DMS153 (cell line): Measurements from ENCODE around the gene TMEM186.
"Not testable (repeated sequence)": the region's sequence is repeated elsewhere in the genome, so short reads cannot be mapped to it uniquely, and the experiment has no call there.

Source experiments
- DNase-seq: peaks from one replicate; lab custom pipeline; 2025; lab: John Stamatoyannopoulos, UW

The TMEM186 gene

GRCh38 chr16:8774208-8774607, 23.2 kb downstream of the TMEM186 start:
- no peak for DNase-seq

GRCh38 chr16:8773537-8773936, 23.9 kb downstream of the TMEM186 start:
- no peak for DNase-seq

- no peak for DNase-seq
Observed at GRCh38 chr16:8768692-8769091, 28.7 kb downstream of the TMEM186 start.

GRCh38 chr16:8768283-8768682, 29.2 kb downstream of the TMEM186 start:
- DNase-seq: no peak

GRCh38 chr16:8767176-8767575, 30.3 kb downstream of the TMEM186 start:
- no peak for DNase-seq

GRCh38 chr16:8764525-8765250, 32.8 kb downstream of the TMEM186 start:
- no peak for DNase-seq

- no peak for DNase-seq
Observed at GRCh38 chr16:8763899-8764298, 33.5 kb downstream of the TMEM186 start.

GRCh38 chr16:8763083-8763482, 34.4 kb downstream of the TMEM186 start:
- no peak for DNase-seq

- no peak for DNase-seq
Observed at GRCh38 chr16:8762254-8762653, 35.2 kb downstream of the TMEM186 start.

GRCh38 chr16:8761078-8761477, 36.4 kb downstream of the TMEM186 start:
- no peak for DNase-seq

GRCh38 chr16:8760021-8760420, 37.4 kb downstream of the TMEM186 start:
- DNase-seq: no peak

- no peak for DNase-seq
Observed at GRCh38 chr16:8758022-8758421, 39.4 kb downstream of the TMEM186 start.

GRCh38 chr16:8756755-8757154, 40.7 kb downstream of the TMEM186 start:
- no peak for DNase-seq

- DNase-seq: no peak
Observed at GRCh38 chr16:8753416-8754054, 43.9 kb downstream of the TMEM186 start.

GRCh38 chr16:8752706-8753105, 44.7 kb downstream of the TMEM186 start:
- DNase-seq: no peak

- DNase-seq: no peak
Observed at GRCh38 chr16:8751481-8752311, 45.7 kb downstream of the TMEM186 start.

- not testable (repeated sequence) for DNase-seq
Observed at GRCh38 chr16:8748944-8749343, 48.5 kb downstream of the TMEM186 start.
